HUES48 (cell line): ENCODE measurements around the gene SSPN.

Experiments
- H3K27ac ChIP-seq: one replicate; pipeline ENCODE4 v1.7.0; 2013; ENCODE audit warnings: low read depth, low read length, inconsistent platforms
- H3K27me3 ChIP-seq: 2 replicates; pipeline ENCODE4 v1.6.1; 2013; ENCODE audit warnings: mild to moderate bottlenecking, low read length; ENCODE audit not compliant: control insufficient read depth, insufficient read depth
- H3K36me3 ChIP-seq: 2 replicates; pipeline ENCODE4 v1.6.1; 2013; ENCODE audit warnings: low read length; ENCODE audit not compliant: control insufficient read depth, insufficient read depth
- H3K4me1 ChIP-seq: 2 replicates; pipeline ENCODE4 v1.6.1; 2013; ENCODE audit warnings: mild to moderate bottlenecking, low read length; ENCODE audit not compliant: control insufficient read depth, insufficient read depth
- H3K4me3 ChIP-seq: 2 replicates; pipeline ENCODE4 v1.5.1; 2013; ENCODE audit warnings: mild to moderate bottlenecking, low read depth, low read length
- H3K9ac ChIP-seq: 2 replicates; pipeline ENCODE4 v1.6.1; 2013; ENCODE audit warnings: mild to moderate bottlenecking, low read depth, low read length, moderate library complexity
- H3K9me3 ChIP-seq: 2 replicates; pipeline ENCODE4 v1.6.1; 2013; ENCODE audit warnings: low read length; ENCODE audit not compliant: control insufficient read depth, insufficient read depth

Gene SSPN, protein sequence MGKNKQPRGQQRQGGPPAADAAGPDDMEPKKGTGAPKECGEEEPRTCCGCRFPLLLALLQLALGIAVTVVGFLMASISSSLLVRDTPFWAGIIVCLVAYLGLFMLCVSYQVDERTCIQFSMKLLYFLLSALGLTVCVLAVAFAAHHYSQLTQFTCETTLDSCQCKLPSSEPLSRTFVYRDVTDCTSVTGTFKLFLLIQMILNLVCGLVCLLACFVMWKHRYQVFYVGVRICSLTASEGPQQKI

DNA sequence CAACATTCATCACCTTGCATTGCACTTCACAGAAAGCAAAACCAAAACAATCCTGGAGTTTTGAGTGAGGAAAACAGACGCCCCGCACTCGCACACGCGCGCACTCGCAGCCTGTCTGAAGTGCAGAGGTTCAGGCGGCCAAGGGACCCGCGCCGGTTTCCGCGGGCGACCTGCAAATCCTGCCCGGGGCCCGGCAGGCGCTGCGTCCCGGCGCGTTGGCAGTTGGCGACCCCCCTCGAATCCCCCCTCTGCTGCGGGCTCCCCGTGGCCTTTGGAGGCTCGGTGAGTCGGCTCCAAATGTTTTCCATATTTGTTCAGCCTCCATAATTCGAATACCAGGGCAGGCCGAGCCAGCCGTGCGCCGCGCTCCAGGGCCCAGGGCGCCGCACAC is at the start of gene SSPN:
Gene SSPN, plus strand, starts transcription at position 324 of the 391 bp plus-strand sequence. CDS start 100 bp downstream, outside the sequence.
- H3K27me3 ChIP-seq, result peaks cover 51% of the 10 kb centered on the region
- H3K4me3 ChIP-seq, result peak within 1 kb of the TSS; percentile 63
- H3K4me1 ChIP-seq, result 0 out of 2 replicates have a peak, but pooled peaks cover 4% of the 10 kb centered on the region
- peak within 1 kb of the TSS; percentile 57 for H3K9ac ChIP-seq
- no peak within 1 kb of the TSS for H3K27ac ChIP-seq
- no peaks in the 10 kb centered on the region for H3K9me3 ChIP-seq
- H3K36me3 ChIP-seq, result no peaks in the 10 kb centered on the region

DNA sequence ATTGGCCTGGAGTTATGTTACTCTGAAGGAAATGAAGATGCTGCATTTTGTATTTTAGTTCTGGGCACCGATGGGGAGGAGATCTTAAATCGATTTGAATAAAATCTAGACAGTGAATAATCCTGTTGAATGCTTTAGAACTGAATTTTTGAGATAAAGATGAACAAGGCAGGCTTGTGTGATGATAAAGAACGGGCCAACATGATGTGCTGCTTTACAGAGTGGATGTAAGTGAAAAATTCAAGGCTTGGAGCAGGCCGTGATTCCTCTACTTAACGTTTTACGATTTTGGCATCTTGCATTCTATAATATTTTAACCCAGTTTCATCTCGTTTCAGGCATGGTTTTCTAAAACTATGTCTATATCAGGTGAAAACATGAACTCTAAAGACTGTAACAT is 47.1 kb upstream of the SSPN start:
- Histone ChIP-seq H3K9ac (no peak overlapping the region), H3K4me3 (no peak overlapping the region), H3K27ac (no peak overlapping the region), H3K4me1 (peaks cover 16% of the 10 kb centered on the region), H3K36me3 (no peaks in the 10 kb centered on the region), H3K9me3 (no peaks in the 10 kb centered on the region), H3K27me3 (no peaks in the 10 kb centered on the region)

DNA sequence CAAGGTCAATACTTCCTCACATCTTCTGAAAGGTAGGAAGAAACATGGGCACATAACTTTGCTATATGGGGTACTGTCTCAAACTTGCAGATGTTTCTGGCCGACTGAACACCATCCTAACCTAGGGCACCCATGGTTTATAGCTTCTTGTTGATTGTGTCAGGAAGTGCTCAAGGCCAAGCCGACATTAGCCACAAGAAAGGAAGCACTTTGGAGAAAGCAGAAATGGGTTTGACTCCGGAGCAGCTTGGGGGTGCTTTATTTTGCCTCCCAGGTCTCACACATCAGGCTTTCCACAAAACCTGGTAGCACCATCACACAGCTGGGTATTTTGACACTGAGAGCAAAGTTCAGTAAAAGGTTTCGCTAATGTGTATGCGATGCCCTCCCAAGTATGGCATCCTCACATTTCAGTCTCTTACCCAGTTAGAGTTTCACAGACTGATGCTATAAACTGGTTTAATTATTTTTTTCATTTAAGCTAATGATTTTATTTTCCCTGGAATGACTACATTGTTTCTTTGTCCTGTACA is 45.3 kb upstream of the SSPN start:
- Histone ChIP-seq H3K9ac (no peak overlapping the region), H3K36me3 (no peaks in the 10 kb centered on the region), H3K27me3 (no peaks in the 10 kb centered on the region), H3K27ac (no peak overlapping the region), H3K9me3 (no peaks in the 10 kb centered on the region), H3K4me3 (no peak overlapping the region), H3K4me1 (peaks cover 16% of the 10 kb centered on the region)

DNA sequence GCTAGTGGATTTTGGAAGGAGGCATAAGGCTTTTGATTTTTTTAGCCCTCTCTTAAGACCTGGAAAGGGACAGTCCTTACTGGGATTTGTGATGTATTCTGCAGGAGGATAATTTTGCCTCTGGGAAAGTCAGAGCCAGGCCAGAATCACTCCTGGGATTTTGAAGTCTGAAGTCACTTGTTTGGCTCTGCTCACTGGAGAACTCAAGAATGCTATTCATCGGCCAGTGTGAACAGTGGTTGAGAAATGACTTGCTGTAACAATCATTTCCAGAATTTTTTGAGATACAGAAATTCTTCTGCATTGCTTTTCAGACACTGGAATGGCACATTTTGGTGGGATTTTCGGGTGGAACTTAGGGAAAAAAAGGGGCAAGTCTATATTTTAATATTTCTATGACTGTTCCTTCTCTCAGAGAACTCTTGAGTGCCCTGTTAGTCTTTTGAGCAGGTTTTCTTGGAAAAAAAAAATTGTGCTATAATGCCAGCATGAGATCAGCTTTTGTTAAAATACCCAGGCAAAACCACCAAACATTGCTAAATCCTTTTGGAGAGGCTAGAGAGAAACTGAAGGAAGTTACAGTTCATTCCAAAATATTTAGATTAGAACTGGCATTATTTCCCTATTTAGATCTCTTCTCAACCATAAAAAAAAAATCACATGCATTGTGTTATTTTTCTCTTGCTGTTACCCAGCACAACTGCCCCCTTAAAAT is 44.5 kb upstream of the SSPN start:
- no peak overlapping the region for H3K27ac ChIP-seq
- no peaks in the 10 kb centered on the region for H3K27me3 ChIP-seq
- H3K4me3 ChIP-seq, result no peak overlapping the region
- H3K36me3 ChIP-seq, result no peaks in the 10 kb centered on the region
- peaks cover 16% of the 10 kb centered on the region for H3K4me1 ChIP-seq
- no peaks in the 10 kb centered on the region for H3K9me3 ChIP-seq
- H3K9ac ChIP-seq, result no peak overlapping the region

DNA sequence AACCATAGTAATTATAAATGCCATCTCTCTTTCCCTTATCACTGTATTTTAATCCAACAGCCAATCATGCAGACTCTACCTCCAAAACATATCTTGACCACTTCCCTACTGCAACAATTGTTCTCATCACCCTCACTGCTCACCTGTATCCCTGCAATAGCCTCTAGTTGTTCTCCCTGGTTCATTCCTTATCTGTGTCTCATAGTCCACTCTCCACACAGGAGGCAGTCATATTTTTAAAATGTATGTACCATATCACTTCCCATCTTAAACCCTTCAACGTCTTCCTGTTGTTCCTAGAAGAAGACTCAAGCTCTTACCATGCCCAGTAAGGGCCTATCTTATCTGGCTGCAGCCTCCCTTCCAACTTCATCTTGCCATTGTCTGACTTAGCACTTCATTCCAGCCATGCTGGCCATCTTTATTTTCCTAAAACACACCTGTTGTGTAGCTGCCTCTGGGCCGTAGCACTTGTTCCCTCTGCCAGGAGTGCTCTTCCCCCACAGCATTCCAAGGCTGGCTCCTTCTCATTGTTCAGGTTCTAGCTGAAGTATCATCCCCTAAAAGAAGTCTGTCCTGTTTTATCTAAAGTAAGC is 42.8 kb upstream of the SSPN start:
- Histone ChIP-seq H3K27me3 (no peaks in the 10 kb centered on the region), H3K4me1 (peaks cover 16% of the 10 kb centered on the region), H3K27ac (no peak overlapping the region), H3K9ac (no peak overlapping the region), H3K9me3 (no peaks in the 10 kb centered on the region), H3K4me3 (no peak overlapping the region), H3K36me3 (no peaks in the 10 kb centered on the region)

DNA sequence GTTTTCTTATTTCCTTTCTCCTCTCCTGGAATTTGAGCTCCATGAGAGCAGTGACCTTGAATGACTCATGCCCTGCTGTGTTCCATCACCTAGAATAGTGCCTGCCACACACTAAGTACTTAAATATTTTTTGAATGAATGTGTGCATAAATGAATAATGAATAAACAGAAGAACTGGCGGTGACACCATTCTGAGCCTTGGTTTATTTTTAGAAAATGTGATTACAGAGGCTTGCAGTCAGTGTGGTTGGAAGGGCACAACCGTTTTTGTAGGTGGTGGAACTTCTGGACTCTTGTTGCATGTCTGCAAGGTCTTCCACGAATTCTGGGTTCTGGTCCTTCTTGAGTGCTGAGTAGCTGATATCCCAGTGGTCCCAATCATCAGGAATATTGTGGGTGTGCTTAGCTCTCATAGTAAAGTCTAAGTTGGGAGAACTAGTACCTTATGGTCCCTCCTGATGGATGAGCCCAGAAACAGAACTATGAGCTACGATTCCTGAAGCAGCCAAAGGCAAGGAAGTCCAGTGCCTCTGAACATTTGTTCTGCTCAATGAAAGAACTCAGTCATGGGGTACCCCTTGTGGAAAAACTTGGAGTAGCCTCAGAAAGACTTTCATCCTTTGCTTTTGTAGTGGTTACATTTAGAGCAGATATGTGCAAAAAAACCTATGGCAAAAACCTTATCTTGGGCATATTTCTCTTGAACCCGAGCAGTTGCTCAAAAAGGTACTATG is 41.8 kb upstream of the SSPN start:
- H3K9ac ChIP-seq, result no peak overlapping the region
- H3K27me3 ChIP-seq, result no peaks in the 10 kb centered on the region
- H3K4me1 ChIP-seq, result peaks cover 16% of the 10 kb centered on the region
- H3K36me3 ChIP-seq, result no peaks in the 10 kb centered on the region
- H3K4me3 ChIP-seq, result no peak overlapping the region
- H3K27ac ChIP-seq, result no peak overlapping the region
- H3K9me3 ChIP-seq, result no peaks in the 10 kb centered on the region

DNA sequence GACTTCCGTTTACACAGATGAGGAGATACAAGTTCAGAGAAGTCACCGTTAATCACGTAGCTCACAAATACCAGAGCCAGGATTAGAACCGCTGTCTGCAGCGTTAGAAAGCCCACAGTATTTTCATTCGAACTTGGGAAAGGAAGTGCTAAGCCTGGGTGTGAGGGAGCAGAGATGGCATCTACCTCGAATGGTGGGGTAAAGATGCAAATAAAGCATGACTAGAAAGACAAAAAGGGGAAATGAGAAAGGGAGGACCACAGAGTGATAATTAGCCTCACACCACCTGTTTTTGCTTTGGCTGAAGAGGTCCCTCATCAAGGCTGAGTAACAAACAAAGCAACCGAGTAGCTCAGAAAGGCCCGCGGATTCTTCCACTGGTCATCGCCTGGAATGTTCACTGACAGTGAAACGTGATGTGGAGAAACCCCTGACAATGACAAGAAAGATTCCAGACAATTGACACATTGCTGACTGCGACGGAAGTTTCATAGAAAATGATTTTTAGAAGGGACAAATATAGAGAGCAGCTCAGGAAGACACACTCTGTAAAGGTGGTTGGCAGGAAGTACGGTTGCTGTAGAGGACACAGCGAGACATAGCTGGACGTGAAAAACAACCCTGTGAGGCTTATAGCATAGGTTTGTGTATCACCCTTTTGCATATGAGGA is 39.0 kb upstream of the SSPN start:
- no peak overlapping the region for H3K27ac ChIP-seq
- peaks cover 8% of the 10 kb centered on the region for H3K4me1 ChIP-seq
- H3K4me3 ChIP-seq, result no peak overlapping the region

DNA sequence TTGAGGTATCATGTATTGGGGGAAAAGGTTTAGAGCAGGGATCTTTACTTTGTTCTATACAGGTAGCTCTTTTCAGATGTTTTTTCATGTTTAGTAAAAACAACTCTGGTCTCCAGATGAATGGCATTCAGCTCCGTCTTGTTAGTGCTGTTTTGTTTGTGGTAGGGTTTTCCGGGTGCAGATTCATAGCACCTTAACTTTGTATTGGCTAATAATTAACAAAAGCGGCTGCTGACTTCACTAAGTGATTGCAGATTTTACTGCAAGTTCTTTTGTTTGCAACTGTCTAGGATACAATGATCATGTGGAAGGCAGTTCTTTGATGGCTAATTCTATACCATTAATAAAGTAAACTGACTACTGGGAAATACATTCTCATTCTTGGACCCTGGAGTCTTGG is 38.4 kb upstream of the SSPN start:
- Histone ChIP-seq H3K9me3 (no peaks in the 10 kb centered on the region), H3K4me1 (peaks cover 3% of the 10 kb centered on the region), H3K36me3 (no peaks in the 10 kb centered on the region), H3K27ac (no peak overlapping the region), H3K4me3 (no peak overlapping the region), H3K27me3 (no peaks in the 10 kb centered on the region), H3K9ac (no peak overlapping the region)

More for the DNA sequence above, 39.0 kb upstream of the SSPN start:
- Histone ChIP-seq H3K27me3 (no peaks in the 10 kb centered on the region), H3K36me3 (no peaks in the 10 kb centered on the region), H3K9me3 (no peaks in the 10 kb centered on the region), H3K9ac (no peak overlapping the region)

DNA sequence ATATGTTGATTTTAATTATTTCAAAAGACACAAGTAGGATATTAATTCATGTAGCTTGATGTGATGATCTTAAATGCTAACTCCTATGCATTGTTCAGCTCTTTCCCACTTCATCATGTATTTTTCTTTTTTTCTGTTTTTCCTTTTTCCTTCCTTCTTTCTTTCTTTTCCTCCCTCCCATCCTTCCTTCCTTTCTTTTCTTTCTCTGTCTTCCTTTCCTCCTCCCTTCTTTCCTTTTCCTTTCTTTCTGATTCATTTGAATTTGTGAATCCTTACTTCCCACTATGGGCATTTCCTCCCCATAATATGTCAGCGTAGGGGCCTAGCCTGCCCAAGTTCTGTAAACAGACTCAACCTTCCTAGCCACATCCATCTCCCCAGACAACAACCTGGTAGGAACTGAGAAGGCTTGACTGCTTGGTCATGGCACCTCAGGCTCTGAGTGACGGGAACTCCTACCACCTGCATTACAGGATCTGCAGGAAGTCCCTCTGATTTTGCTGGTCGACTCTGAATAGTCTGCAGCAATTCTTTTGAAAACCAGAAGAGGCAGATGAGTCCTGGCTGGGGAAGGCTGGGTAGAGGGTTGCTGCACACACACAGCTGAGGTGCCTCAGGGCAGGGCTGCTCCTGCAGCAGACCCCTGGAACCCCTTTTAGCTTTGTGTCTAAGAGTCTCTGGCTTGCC is 37.2 kb upstream of the SSPN start:
- H3K9me3 ChIP-seq, result no peaks in the 10 kb centered on the region

DNA sequence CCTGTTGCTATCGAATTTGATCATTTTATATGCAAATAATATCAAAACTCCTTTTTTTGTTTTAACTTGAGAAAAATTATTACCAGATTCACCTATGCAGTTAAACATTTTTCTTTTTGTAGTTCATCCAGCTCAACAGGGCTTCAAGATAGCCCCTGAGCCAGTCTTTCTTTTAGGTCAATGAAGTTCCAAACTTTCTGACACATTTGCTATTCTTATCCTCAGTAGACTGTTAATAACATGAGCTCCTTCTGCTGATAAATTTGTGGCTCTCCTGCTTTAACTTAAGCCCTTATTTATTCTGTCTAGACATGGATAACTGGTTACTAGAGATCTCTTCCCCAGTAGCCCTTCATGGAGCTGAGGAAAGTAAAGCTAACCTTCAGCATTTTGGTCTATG is 33.2 kb upstream of the SSPN start:
- Histone ChIP-seq H3K27me3 (no peaks in the 10 kb centered on the region), H3K36me3 (no peaks in the 10 kb centered on the region), H3K4me1 (no peaks in the 10 kb centered on the region), H3K9ac (no peak overlapping the region), H3K4me3 (no peak overlapping the region), H3K27ac (no peak overlapping the region), H3K9me3 (no peaks in the 10 kb centered on the region)

More for the DNA sequence above, 37.2 kb upstream of the SSPN start:
- Histone ChIP-seq H3K27ac (no peak overlapping the region), H3K27me3 (no peaks in the 10 kb centered on the region), H3K4me3 (no peak overlapping the region), H3K4me1 (no peaks in the 10 kb centered on the region), H3K9ac (no peak overlapping the region), H3K36me3 (no peaks in the 10 kb centered on the region)
